Measurements from ENCODE around the gene RIMKLA. TPM values are rescaled to one million over a fixed set of nuclear protein-coding genes. Genes with fewer than 3 reads are reported as not detected.

RIMKLA gene
- total and polyA plus RNA-seq, 4 donors = 0.71 to 8.9 (median 1.4) TPM

- no peaks in the 10 kb centered on the region for H3K9me3 ChIP-seq (ENCODE audit: control insufficient read depth in 4 of 4, insufficient read depth in 3 of 4, low read length in 3 of 4)
- peaks cover 0 to 6% (median 0%) of the 10 kb centered on the region in 5 donors for H3K4me1 ChIP-seq (ENCODE audit: control insufficient read depth in 5 of 5, insufficient read depth in 5 of 5, low read length in 5 of 5)
- ATAC-seq (ENCODE audit: insufficient read depth, low FRiP score) (no peak), DNase-seq (no peak)
- 6 to 13% methylated on average over 1 of the region's 1 CpG for WGBS, 2 donors
- TF ChIP-seq CTCF (IDR thresholded peaks at IDR 0.05; ENCODE audit: control extremely low read depth, extremely low read depth) = no peak
- no peak overlapping the region for H3K27ac ChIP-seq (ENCODE audit: low read depth in 1 of 2, low read length in 1 of 2)
- H3K4me3 ChIP-seq = no peak overlapping the region
- H3K9ac ChIP-seq (ENCODE audit: insufficient read depth in 1 of 2, low read length in 2 of 2) = no peak overlapping the region
- peaks cover 0 to 26% (median 22%) of the 10 kb centered on the region in 3 donors for H3K27me3 ChIP-seq (ENCODE audit: control insufficient read depth in 3 of 3, insufficient read depth in 3 of 3, low read length in 2 of 3)
- H3K36me3 ChIP-seq (ENCODE audit: control insufficient read depth in 4 of 4, insufficient read depth in 4 of 4, low read length in 4 of 4) = no peaks in the 10 kb centered on the region
Measured at GRCh38 chr1:42385283-42385682, 4.7 kb downstream of the RIMKLA start.

GRCh38 chr1:42386051-42386450 is 5.5 kb downstream of the RIMKLA start:
- H3K9ac ChIP-seq (ENCODE audit: insufficient read depth in 1 of 2, low read length in 2 of 2) = no peak overlapping the region
- no peaks in the 10 kb centered on the region for H3K36me3 ChIP-seq (ENCODE audit: control insufficient read depth in 4 of 4, insufficient read depth in 4 of 4, low read length in 4 of 4)
- no peak for ATAC-seq (ENCODE audit: insufficient read depth, low FRiP score)
- no peak for DNase-seq
- no peaks in the 10 kb centered on the region for H3K9me3 ChIP-seq (ENCODE audit: control insufficient read depth in 4 of 4, insufficient read depth in 3 of 4, low read length in 3 of 4)
- H3K4me1 ChIP-seq (ENCODE audit: control insufficient read depth in 5 of 5, insufficient read depth in 5 of 5, low read length in 5 of 5) = peaks cover 0 to 2% (median 0%) of the 10 kb centered on the region in 5 donors
- peaks cover 0 to 25% (median 24%) of the 10 kb centered on the region in 3 donors for H3K27me3 ChIP-seq (ENCODE audit: control insufficient read depth in 3 of 3, insufficient read depth in 3 of 3, low read length in 2 of 3)
- H3K27ac ChIP-seq (ENCODE audit: low read depth in 1 of 2, low read length in 1 of 2) = no peak overlapping the region
- WGBS, 2 donors = 96% methylated on average over 6 of the region's 6 CpGs
- no peak for TF ChIP-seq CTCF (IDR thresholded peaks at IDR 0.05; ENCODE audit: control extremely low read depth, extremely low read depth)
- H3K4me3 ChIP-seq = no peak overlapping the region

- 75 to 86% methylated on average over 2 of the region's 2 CpGs for WGBS, 2 donors
- TF ChIP-seq CTCF (IDR thresholded peaks at IDR 0.05; ENCODE audit: control extremely low read depth, extremely low read depth) = no peak
- H3K4me1 ChIP-seq (ENCODE audit: control insufficient read depth in 5 of 5, insufficient read depth in 5 of 5, low read length in 5 of 5) = no peaks in the 10 kb centered on the region
- ATAC-seq (ENCODE audit: insufficient read depth, low FRiP score) (no peak), DNase-seq (no peak)
- H3K4me3 ChIP-seq = no peak overlapping the region
- H3K36me3 ChIP-seq (ENCODE audit: control insufficient read depth in 4 of 4, insufficient read depth in 4 of 4, low read length in 4 of 4) = no peaks in the 10 kb centered on the region
- H3K9me3 ChIP-seq (ENCODE audit: control insufficient read depth in 4 of 4, insufficient read depth in 3 of 4, low read length in 3 of 4) = no peaks in the 10 kb centered on the region
- H3K27ac ChIP-seq (ENCODE audit: low read depth in 1 of 2, low read length in 1 of 2) = no peak overlapping the region
- H3K27me3 ChIP-seq (ENCODE audit: control insufficient read depth in 3 of 3, insufficient read depth in 3 of 3, low read length in 2 of 3) = peaks cover 0 to 3% (median 0%) of the 10 kb centered on the region in 3 donors
- H3K9ac ChIP-seq (ENCODE audit: insufficient read depth in 1 of 2, low read length in 2 of 2) = no peak overlapping the region
Measured at GRCh38 chr1:42392255-42392654, 11.7 kb downstream of the RIMKLA start.

Measured in lung (tissue), 12 donors.